HG03469 (cell line): ENCODE measurements around the gene CELF6.
A peak's percentile ranks its signal among the peaks of the same experiment; 100 is the strongest.
"Not testable (repeated sequence)": the region's sequence is repeated elsewhere in the genome, so short reads cannot be mapped to it uniquely, and the experiment has no call there.

Experiments
- ATAC-seq: cut with Tn5 transposase; IDR thresholded peaks from one replicate; pipeline ENCODE4 v1.9.1; 2021; ENCODE audit warnings: mild to moderate bottlenecking, moderate library complexity, moderate number of reproducible peaks; ENCODE audit not compliant: unreplicated experiment

The CELF6 gene

GRCh38 chr15:72318408-72318942 lies 1.5 kb downstream of the CELF6 start:
- no peak for ATAC-seq

GRCh38 chr15:72315706-72316370 lies 4.1 kb downstream of the CELF6 start:
- ATAC-seq, result no peak

GRCh38 chr15:72313881-72314280 lies 6.1 kb downstream of the CELF6 start:
- no peak for ATAC-seq

GRCh38 chr15:72313448-72313840 lies 6.5 kb downstream of the CELF6 start:
- no peak for ATAC-seq

- ATAC-seq, result peak; percentile 65
These were observed 7.1 kb downstream of the CELF6 start for GRCh38 chr15:72312605-72313447.

- no peak for ATAC-seq
These were observed 12.9 kb downstream of the CELF6 start for GRCh38 chr15:72307026-72307425.

- ATAC-seq, result no peak
These were observed 13.7 kb downstream of the CELF6 start for GRCh38 chr15:72306211-72306785.

- no peak for ATAC-seq
These were observed 15.4 kb downstream of the CELF6 start for GRCh38 chr15:72304596-72304995.

GRCh38 chr15:72302955-72303354 lies 17.0 kb downstream of the CELF6 start:
- ATAC-seq, result no peak

- no peak for ATAC-seq
These were observed 30.2 kb downstream of the CELF6 start for GRCh38 chr15:72289597-72290325.

- ATAC-seq, result no peak
These were observed 31.0 kb downstream of the CELF6 start for GRCh38 chr15:72288796-72289596.

- no peak for ATAC-seq
These were observed 33.9 kb downstream of the CELF6 start for GRCh38 chr15:72285927-72286516.

GRCh38 chr15:72285402-72285801 lies 34.6 kb downstream of the CELF6 start:
- ATAC-seq, result no peak

- ATAC-seq, result no peak
These were observed 35.2 kb downstream of the CELF6 start for GRCh38 chr15:72284781-72285180.

GRCh38 chr15:72281713-72282112 lies 38.2 kb downstream of the CELF6 start:
- no peak for ATAC-seq

GRCh38 chr15:72280751-72281150 lies 39.2 kb downstream of the CELF6 start:
- ATAC-seq, result no peak

- ATAC-seq, result no peak
These were observed 41.2 kb downstream of the CELF6 start for GRCh38 chr15:72278737-72279136.

GRCh38 chr15:72276326-72276700 lies 43.6 kb downstream of the CELF6 start:
- no peak for ATAC-seq

GRCh38 chr15:72275635-72276325 lies 44.2 kb downstream of the CELF6 start:
- not testable (repeated sequence) for ATAC-seq
